GM23338 (cell line): ENCODE measurements around the gene TBRG4. TPM values are rescaled to one million over a fixed set of nuclear protein-coding genes. Genes with fewer than 3 reads are reported as not detected.
A peak's percentile ranks its signal among the peaks of the same experiment; 100 is the strongest.

Experiments
- ATAC-seq: fragments of 200-7000 bp; cut with Tn5 transposase; 3 replicates; pipeline ENCODE4 v1.9.1; 2020
- DNase-seq: peaks from one replicate; pipeline ENCODE4 v3.0.0-alpha.2; 2015; ENCODE audit warnings: low spot score
- H2AFZ ChIP-seq: fragments of 200-600 bp; sonication (generic); 2 replicates; pipeline ENCODE4 v1.8.0; 2016; ENCODE audit warnings: antibody characterized with exemption, mild to moderate bottlenecking, moderate library complexity
- H3F3A ChIP-seq: fragments of 200-600 bp; sonication (generic); replicated peaks from 2 replicates; pipeline ENCODE4 v1.8.0; 2017; ENCODE audit warnings: antibody characterized with exemption, mixed run types, low read depth
- H3K27ac ChIP-seq: fragments of 200-600 bp; sonication (generic); 2 replicates; pipeline ENCODE4 v1.6.1; 2016; ENCODE audit warnings: low read depth
- H3K27me3 ChIP-seq: fragments of 200-600 bp; sonication (generic); 2 replicates; pipeline ENCODE4 v1.8.0; 2016; ENCODE audit warnings: mild to moderate bottlenecking, mixed run types, moderate library complexity; ENCODE audit not compliant: insufficient read depth
- H3K36me3 ChIP-seq: fragments of 200-600 bp; sonication (generic); 2 replicates; pipeline ENCODE4 v1.8.0; 2016; ENCODE audit warnings: mild to moderate bottlenecking; ENCODE audit not compliant: insufficient read depth
- H3K4me1 ChIP-seq: fragments of 200-600 bp; sonication (generic); 2 replicates; pipeline ENCODE4 v1.8.0; 2016; ENCODE audit warnings: mild to moderate bottlenecking, moderate library complexity; ENCODE audit not compliant: insufficient read depth
- H3K4me2 ChIP-seq: fragments of 200-600 bp; sonication (generic); 2 replicates; pipeline ENCODE4 v1.7.1; 2017; ENCODE audit warnings: mixed run types
- H3K4me3 ChIP-seq: fragments of 200-600 bp; sonication (generic); 2 replicates; pipeline ENCODE4 v1.6.1; 2016; ENCODE audit warnings: mixed run types
- H3K79me2 ChIP-seq: fragments of 200-600 bp; sonication (generic); replicated peaks from 2 replicates; pipeline ENCODE4 v1.8.0; 2017; ENCODE audit warnings: mild to moderate bottlenecking; ENCODE audit not compliant: insufficient read depth
- H3K9me2 ChIP-seq: fragments of 200-600 bp; sonication (generic); 2 replicates; pipeline ENCODE4 v1.8.0; 2017; ENCODE audit not compliant: insufficient read depth
- H4K20me1 ChIP-seq: fragments of 200-600 bp; sonication (generic); replicated peaks from 2 replicates; pipeline ENCODE4 v1.8.0; 2017; ENCODE audit warnings: mild to moderate bottlenecking; ENCODE audit not compliant: insufficient read depth
- H3K27ac Mint-ChIP-seq: 2 replicates; pipeline ENCODE4 v1.8.0; 2020; ENCODE audit warnings: inconsistent platforms, mild to moderate bottlenecking, moderate library complexity, mixed read lengths
- H3K27me3 Mint-ChIP-seq: 3 replicates; pipeline ENCODE4 v1.8.0; 2022; ENCODE audit warnings: low read depth, mild to moderate bottlenecking, moderate library complexity, mixed read lengths, inconsistent platforms; ENCODE audit not compliant: insufficient read depth, poor library complexity
- H3K36me3 Mint-ChIP-seq: 3 replicates; pipeline ENCODE4 v1.8.0; 2021; ENCODE audit warnings: low read depth, mild to moderate bottlenecking, inconsistent platforms, moderate library complexity, mixed read lengths
- H3K4me1 Mint-ChIP-seq: 3 replicates; pipeline ENCODE4 v1.8.0; 2020; ENCODE audit warnings: mild to moderate bottlenecking, inconsistent platforms, mixed read lengths
- H3K4me3 Mint-ChIP-seq: 3 replicates; pipeline ENCODE4 v1.8.0; 2021; ENCODE audit warnings: moderate library complexity, mild to moderate bottlenecking, inconsistent platforms, mixed read lengths
- H3K9me3 Mint-ChIP-seq: 3 replicates; pipeline ENCODE4 v1.8.0; 2020; ENCODE audit warnings: moderate library complexity, mild to moderate bottlenecking, inconsistent platforms, mixed read lengths
- CTCF ChIP-seq, 2 experiments: fragments of 200-600 bp in 1 of 2; sonication (generic) in 1 of 2; conservative IDR thresholded peaks; 2 replicates each; pipeline versions ENCODE4 v1.5.1 to v1.6.1; 2016 to 2017; ENCODE audit warnings: antibody characterized with exemption in 2 of 2, low read depth in 2 of 2, mild to moderate bottlenecking in 2 of 2, moderate library complexity in 1 of 2
- ETS1 ChIP-seq: IDR thresholded peaks from 2 replicates; pipeline ENCODE4 v1.6.1; 2016; ENCODE audit warnings: antibody characterized with exemption
- EZH2 ChIP-seq: fragments of 200-600 bp; sonication (generic); IDR thresholded peaks from one replicate; pipeline ENCODE4 v1.8.0; 2017; ENCODE audit warnings: antibody characterized with exemption, mild to moderate bottlenecking, low read depth; ENCODE audit not compliant: unreplicated experiment
- REST ChIP-seq: IDR thresholded peaks from one replicate; pipeline ENCODE4 v1.6.1; 2018; ENCODE audit warnings: antibody characterized with exemption; ENCODE audit not compliant: unreplicated experiment
- polyA plus RNA-seq: library from polyadenylated mRNA; unstranded; fragments of >200 nt; fragmentation: Nextera tagmentation; extraction: Ambion mirVana; gene quantifications from 2 replicates; pipeline ENCODE4 v1.2.1, GENCODE V29; 2016
- total RNA-seq: library from RNA; depleted of rRNA; stranded (reverse); fragments of >200 nt; shearing (Covaris generic); gene quantifications from 2 replicates; pipeline ENCODE4 v1.2.3, GENCODE V29; 2014

Gene TBRG4
- total and polyA plus RNA-seq, 2 experiments from 2014 or later = 72.5 to 162 TPM

- Histone ChIP-seq H3K9me2 (no peaks in the 10 kb centered on the region), H3K36me3 (no peaks in the 10 kb centered on the region), H3K79me2 (no peaks in the 10 kb centered on the region), H3F3A (no peaks in the 10 kb centered on the region), H3K27ac (no peak overlapping the region), H4K20me1 (no peaks in the 10 kb centered on the region), H3K4me2 (no peak overlapping the region), H3K27me3 (no peaks in the 10 kb centered on the region), H2AFZ (no peak overlapping the region), H3K4me1 (no peaks in the 10 kb centered on the region), H3K4me3 (no peak overlapping the region)
- DNase-seq = no peak
- no peak for TF ChIP-seq ETS1
- Mint-ChIP-seq H3K27me3 (peaks cover 28% of the 10 kb centered on the region), H3K4me3 (no peak overlapping the region), H3K36me3 (no peaks in the 10 kb centered on the region), H3K9me3 (no peaks in the 10 kb centered on the region; the same call in 1 of the 3 replicates), H3K4me1 (no peaks in the 10 kb centered on the region), H3K27ac (no peak overlapping the region)
- no peak for ATAC-seq
Observed at GRCh38 chr7:45084336-45084735, 27.2 kb downstream of the TBRG4 start.

- no peaks in the 10 kb centered on the region for H3K4me1 Mint-ChIP-seq
- DNase-seq (no peak), ATAC-seq (no peak)
- H3K36me3 ChIP-seq = no peaks in the 10 kb centered on the region
- peaks cover 7% of the 10 kb centered on the region; the same call in 2 of the 3 replicates for H3K36me3 Mint-ChIP-seq
- no peaks in the 10 kb centered on the region for H3K27me3 ChIP-seq
- no peaks in the 10 kb centered on the region for H3F3A ChIP-seq
- no peak overlapping the region for H3K27ac ChIP-seq
- H3K4me2 ChIP-seq = no peak overlapping the region
- peaks cover 23% of the 10 kb centered on the region for H3K27me3 Mint-ChIP-seq
- H3K79me2 ChIP-seq = no peaks in the 10 kb centered on the region
- no peak overlapping the region for H3K27ac Mint-ChIP-seq
- H2AFZ ChIP-seq = no peak overlapping the region
- no peaks in the 10 kb centered on the region for H4K20me1 ChIP-seq
- no peak overlapping the region for H3K4me3 Mint-ChIP-seq
- H3K9me3 Mint-ChIP-seq = peaks cover 4% of the 10 kb centered on the region; the same call in 2 of the 3 replicates
- no peaks in the 10 kb centered on the region for H3K9me2 ChIP-seq
- no peak overlapping the region for H3K4me3 ChIP-seq
- TF ChIP-seq CTCF (conservative IDR thresholded peaks at IDR 0.05; ENCODE audit: low read depth in 2 of 2) (0 out of 4 replicates have a peak, but pooled peaks of 1 of the 2 experiments have one; percentile 15), EZH2 (no peak), REST (no peak)
- H3K4me1 ChIP-seq = no peaks in the 10 kb centered on the region
Observed at GRCh38 chr7:45082831-45083331, 28.6 kb downstream of the TBRG4 start.
